ENCODE measurements around the gene SLC8A2.

- TF ChIP-seq CTCF (conservative IDR thresholded peaks at IDR 0.05; ENCODE audit: low read length) (no peak), EZH2phosphoT487 (IDR thresholded peaks at IDR 0.05; ENCODE audit: borderline replicate concordance, low read depth, low read length) (no peak)
Measured at GRCh38 chr19:47476438-47476972, 4.8 kb upstream of the SLC8A2 start.

Measured in OCI-LY7 (cell line).